RWPE2 (cell line): ENCODE results near the gene CBX5.
A peak's percentile ranks its signal among the peaks of the same experiment; 100 is the strongest.

ENCODE experiments used
- ATAC-seq: fragments of 200-7000 bp; cut with Tn5 transposase; 3 replicates; pipeline ENCODE4 v1.9.1; 2021; ENCODE audit warnings: low read depth
- DNase-seq: peaks from one replicate; pipeline ENCODE4 v3.0.0-alpha.2; 2020; ENCODE audit warnings: low spot score
- H3K27ac ChIP-seq: fragments of 450-650 bp; 2 replicates; pipeline ENCODE4 v1.5.1; 2017; ENCODE audit warnings: mild to moderate bottlenecking; ENCODE audit not compliant: poor library complexity, severe bottlenecking
- H3K27me3 ChIP-seq: fragments of 250-450 bp; sonication (Bioruptor Pico); 2 replicates; pipeline ENCODE4 v1.5.1; 2021; ENCODE audit warnings: mild to moderate bottlenecking, moderate library complexity; ENCODE audit not compliant: insufficient read depth, poor library complexity, severe bottlenecking
- H3K36me3 ChIP-seq: fragments of 250-450 bp; sonication (Bioruptor Pico); 2 replicates; pipeline ENCODE4 v1.5.1; 2020; ENCODE audit warnings: low read depth, mild to moderate bottlenecking, moderate library complexity
- H3K4me1 ChIP-seq: fragments of 250-450 bp; sonication (Bioruptor Pico); 2 replicates; pipeline ENCODE4 v1.5.1; 2021; ENCODE audit warnings: mild to moderate bottlenecking, moderate library complexity; ENCODE audit not compliant: insufficient read depth, poor library complexity, severe bottlenecking
- H3K4me3 ChIP-seq: fragments of 250-450 bp; sonication (Bioruptor Pico); 2 replicates; pipeline ENCODE4 v1.5.1; 2021; ENCODE audit warnings: mild to moderate bottlenecking, moderate library complexity; ENCODE audit not compliant: severe bottlenecking
- H3K9me3 ChIP-seq: fragments of 250-450 bp; sonication (Bioruptor Pico); 2 replicates; pipeline ENCODE4 v1.5.1; 2021; ENCODE audit warnings: mild to moderate bottlenecking, moderate library complexity; ENCODE audit not compliant: severe bottlenecking
- CTCF ChIP-seq: fragments of 450-650 bp; IDR thresholded peaks from one replicate; pipeline ENCODE4 v1.5.1; 2017; ENCODE audit warnings: mild to moderate bottlenecking, moderate library complexity; ENCODE audit not compliant: poor library complexity, severe bottlenecking

The CBX5 gene

GRCh38 chr12:54280468-54281260 is 742 bp upstream of the CBX5 start, which contains the start of gene HNRNPA1:
TSS of gene HNRNPA1 (plus strand) at chr12:54280726. CDS start at chr12:54280808, 82 bp downstream.
- Histone ChIP-seq H3K9me3 (no peaks in the 10 kb centered on the region), H3K27ac (peak within 1 kb of the TSS; percentile 86), H3K4me1 (peaks cover 42% of the 10 kb centered on the region), H3K27me3 (no peaks in the 10 kb centered on the region), H3K36me3 (peaks cover 78% of the 10 kb centered on the region), H3K4me3 (peak within 1 kb of the TSS; percentile 60)
- ATAC-seq (peak; percentile 81), DNase-seq (peak; percentile 97)
- no peak for TF ChIP-seq CTCF

- H3K9me3 ChIP-seq, result no peaks in the 10 kb centered on the region
- peak overlapping the region; percentile 86 for H3K27ac ChIP-seq
- peak overlapping the region; percentile 60 for H3K4me3 ChIP-seq
- ATAC-seq (no peak), DNase-seq (no peak)
- H3K27me3 ChIP-seq, result no peaks in the 10 kb centered on the region
- peaks cover 34% of the 10 kb centered on the region for H3K4me1 ChIP-seq
- H3K36me3 ChIP-seq, result peaks cover 68% of the 10 kb centered on the region
- TF ChIP-seq CTCF, result no peak
Observed at GRCh38 chr12:54279227-54279631, 693 bp downstream of the CBX5 start.

GRCh38 chr12:54277823-54278276 is 2.1 kb downstream of the CBX5 start:
- DNase-seq, result no peak
- H3K4me3 ChIP-seq, result peak overlapping the region; percentile 60

GRCh38 chr12:54276368-54276767 is 3.6 kb downstream of the CBX5 start:
- ATAC-seq (no peak), DNase-seq (no peak)
- Histone ChIP-seq H3K27ac (no peak overlapping the region), H3K4me1 (peaks cover 14% of the 10 kb centered on the region), H3K4me3 (no peak overlapping the region), H3K36me3 (peaks cover 66% of the 10 kb centered on the region), H3K27me3 (no peaks in the 10 kb centered on the region), H3K9me3 (no peaks in the 10 kb centered on the region)
- TF ChIP-seq CTCF, result no peak

More at GRCh38 chr12:54277823-54278276, 2.1 kb downstream of the CBX5 start:
- Histone ChIP-seq H3K36me3 (peaks cover 68% of the 10 kb centered on the region), H3K27me3 (no peaks in the 10 kb centered on the region), H3K27ac (peak overlapping the region; percentile 86), H3K4me1 (peaks cover 21% of the 10 kb centered on the region), H3K9me3 (no peaks in the 10 kb centered on the region)
- ATAC-seq, result no peak
- no peak for TF ChIP-seq CTCF

GRCh38 chr12:54273981-54274380 is 5.9 kb downstream of the CBX5 start:
- no peak overlapping the region for H3K27ac ChIP-seq
- ATAC-seq, result no peak
- H3K4me3 ChIP-seq, result no peak overlapping the region
- H3K36me3 ChIP-seq, result peaks cover 56% of the 10 kb centered on the region
- no peak for TF ChIP-seq CTCF
- H3K9me3 ChIP-seq, result no peaks in the 10 kb centered on the region
- peaks cover 14% of the 10 kb centered on the region for H3K4me1 ChIP-seq
- no peak for DNase-seq
- H3K27me3 ChIP-seq, result no peaks in the 10 kb centered on the region
